ENCODE measurements around the gene CCT8L2. TPM values are rescaled to one million over a fixed set of nuclear protein-coding genes. Genes with fewer than 3 reads are reported as not detected.

Gene CCT8L2
- total RNA-seq, 2 experiments from 2014 or later, result not detected

Other genes with a start within 250 kb of the CCT8L2 start
- gene XKR3, start 232.6 kb upstream of the CCT8L2 start, total RNA-seq, result not detected